Gastrocnemius medialis (tissue), 4 donors: Measurements from ENCODE around the gene FUT1. TPM values are rescaled to one million over a fixed set of nuclear protein-coding genes. Genes with fewer than 3 reads are reported as not detected.
A peak's percentile ranks its signal among the peaks of the same experiment; 100 is the strongest.
"Not testable (repeated sequence)": the region's sequence is repeated elsewhere in the genome, so short reads cannot be mapped to it uniquely, and the experiment has no call there.

Experiments
- ATAC-seq, 2 donors: fragments of 150-250 bp; one replicate each; pipeline ENCODE4 v1.9.1; 2016
- DNase-seq, 2 donors: peaks; one replicate each; pipeline ENCODE4 v3.0.0-alpha.2; 2019
- H3K27ac ChIP-seq, 4 donors: fragments of 200-600 bp; sonication (generic); 1 replicate in 1 of 4; 2 replicates in 3 of 4; pipeline ENCODE4 v1.5.1; 2016 to 2018; ENCODE audit warnings: mild to moderate bottlenecking in 2 of 4, moderate library complexity in 1 of 4
- H3K27me3 ChIP-seq, 3 donors: fragments of 200-600 bp; sonication (generic) in 2 of 3; 1 replicate in 1 of 3; 2 replicates in 2 of 3; pipeline versions ENCODE4 v1.5.1 to v1.6.0; 2016 to 2019; ENCODE audit warnings: mild to moderate bottlenecking in 1 of 3, moderate library complexity in 1 of 3
- H3K36me3 ChIP-seq, 2 donors: fragments of 200-600 bp; sonication (generic) in 1 of 2; one replicate each; pipeline ENCODE4 v1.5.1; 2017 to 2018
- H3K4me1 ChIP-seq, 2 donors: fragments of 200-600 bp; sonication (generic) in 1 of 2; one replicate each; pipeline ENCODE4 v1.5.1; 2016 to 2017; ENCODE audit warnings: mild to moderate bottlenecking in 2 of 2
- H3K4me3 ChIP-seq, 4 donors: fragments of 200-600 bp; sonication (generic) in 3 of 4; 1 replicate in 1 of 4; 2 replicates in 3 of 4; pipeline ENCODE4 v1.5.1; 2016 to 2019; ENCODE audit warnings: mild to moderate bottlenecking in 2 of 4
- H3K9me3 ChIP-seq, 3 donors: fragments of 200-600 bp; sonication (generic) in 2 of 3; 1 replicate in 1 of 3; 2 replicates in 2 of 3; pipeline ENCODE4 v1.5.1; 2016 to 2019
- CTCF ChIP-seq, 5 experiments: fragments of 450-650 bp in 3 of 5; fragments of 200-600 bp in 2 of 5; sonication (generic) in 2 of 5; IDR thresholded peaks in 4 of 5; conservative IDR thresholded peaks in 1 of 5; 1 replicate in 4 of 5; 2 replicates in 1 of 5; pipeline ENCODE4 v1.5.1; 2016 to 2019; ENCODE audit warnings: antibody characterized with exemption in 5 of 5, mild to moderate bottlenecking in 3 of 5, moderate library complexity in 3 of 5
- POLR2A ChIP-seq, 2 donors: fragments of 450-650 bp; IDR thresholded peaks; one replicate each; pipeline ENCODE4 v1.6.1; 2017; ENCODE audit warnings: antibody characterized with exemption in 2 of 2, mild to moderate bottlenecking in 2 of 2, moderate library complexity in 2 of 2
- in situ Hi-C, 4 donors: fragments of 200-750 bp; cut with MboI; loops; one replicate each; pipeline versions ENCODE4 v1.15.0 to v1.8.0; 2017; ENCODE audit warnings: low sequenced_read_pairs in 4 of 4
- intact Hi-C: fragments of 100-400 bp; cut with DNase I; formaldehyde crosslinking; loops from one replicate; pipeline ENCODE4 v1.15.1; 2023; ENCODE audit warnings: low total_unique reads
- total RNA-seq, 4 donors: library from RNA; depleted of rRNA; stranded (reverse); fragments of >200 nt; gene quantifications; one replicate each; pipeline versions ENCODE4 v1.1.0 to v1.2.3, GENCODE V29; 2016

Gene FUT1
- total RNA-seq, 4 donors from 2014 or later = 0.61 to 1.3 (median 0.98) TPM

GRCh38 chr19:48720613-48721296, 31.7 kb downstream of the FUT1 start:
- peak; percentile 83 to 91 for ATAC-seq
- Histone ChIP-seq H3K27ac (peak overlapping the region; percentile 95 to 98 (median 96)), H3K4me1 (peaks cover 43 to 54% of the 10 kb centered on the region in 2 donors), H3K36me3 (no peaks in the 10 kb centered on the region), H3K4me3 (peak overlapping the region; percentile 58 to 76 (median 66)), H3K27me3 (no peaks in the 10 kb centered on the region), H3K9me3 (no peaks in the 10 kb centered on the region)
- TF ChIP-seq CTCF (IDR thresholded peaks at IDR 0.05 in 4 of 5, conservative IDR thresholded peaks at IDR 0.05 in 1 of 5) (no peak), POLR2A (IDR thresholded peaks at IDR 0.05) (no peak)
- intact Hi-C loops (loop anchor here (1.0 kb wide), 1 partner anchor 18 kb away; no protein-coding TSS in a partner anchor), in situ Hi-C loops (no loop called here)
- DNase-seq = peak; percentile 100

- in situ Hi-C loops (no loop called here), intact Hi-C loops (loop anchor here (1.0 kb wide), 1 partner anchor 18 kb away; no protein-coding TSS in a partner anchor)
- Histone ChIP-seq H3K36me3 (no peaks in the 10 kb centered on the region), H3K27ac (peak overlapping the region; percentile 95 to 98 (median 96)), H3K9me3 (no peaks in the 10 kb centered on the region), H3K4me1 (peaks cover 48 to 55% of the 10 kb centered on the region in 2 donors), H3K27me3 (no peaks in the 10 kb centered on the region), H3K4me3 (peak overlapping the region; percentile 58 to 76 (median 66))
- ATAC-seq = peak; percentile 72
- TF ChIP-seq CTCF (IDR thresholded peaks at IDR 0.05 in 4 of 5, conservative IDR thresholded peaks at IDR 0.05 in 1 of 5) (no peak), POLR2A (IDR thresholded peaks at IDR 0.05) (peak; percentile 30 to 54)
- DNase-seq = peak; percentile 63 to 82
These were observed 32.2 kb downstream of the FUT1 start for GRCh38 chr19:48720251-48720612.

DNA sequence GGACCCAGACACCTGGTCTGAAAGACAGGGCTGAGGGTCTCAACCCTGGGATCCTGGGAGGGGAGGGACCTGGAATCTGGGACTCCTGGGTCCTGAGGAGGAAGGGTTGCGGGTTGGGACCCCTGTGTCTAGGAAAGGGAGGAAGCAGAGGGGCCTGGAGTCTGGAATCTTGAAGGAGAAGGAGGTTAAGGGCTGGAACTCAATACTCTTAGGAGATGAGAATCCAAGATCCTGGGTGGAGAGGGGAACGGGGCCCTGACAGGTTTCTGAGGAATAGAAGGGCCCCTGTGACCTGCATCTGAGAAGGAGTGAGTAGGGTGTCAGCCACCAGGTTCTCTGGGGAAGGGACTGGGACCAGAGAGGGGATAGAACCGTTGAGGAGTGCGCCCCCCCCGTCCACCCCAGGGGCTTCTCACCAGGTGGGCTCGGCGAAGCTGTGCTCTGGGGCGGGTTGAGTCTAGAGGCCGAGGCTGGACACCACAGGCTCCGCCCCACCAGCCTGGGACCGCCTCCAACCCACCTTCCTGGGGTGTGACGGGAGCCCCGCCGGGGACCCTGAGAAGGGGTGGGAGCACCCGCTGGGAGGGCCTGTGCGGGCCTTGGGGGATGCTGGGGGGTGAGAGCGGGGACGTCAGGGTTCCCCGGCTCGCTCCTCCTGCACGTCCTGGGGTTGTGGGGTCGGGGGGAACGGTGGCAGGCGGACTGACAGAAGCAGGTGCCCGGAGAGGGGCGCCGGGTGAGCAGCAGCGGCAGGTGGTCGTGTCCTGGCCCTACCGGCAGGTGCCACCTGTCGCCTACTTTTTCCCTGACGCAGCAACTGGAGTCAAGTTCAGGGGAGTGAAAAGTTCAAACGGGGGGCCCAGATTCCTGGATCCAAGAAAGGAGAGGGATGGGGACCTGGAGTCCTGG, 32.9 kb downstream of the FUT1 start, which contains the start of gene MAMSTR:
Gene MAMSTR (minus strand): TSS at position 463 of the 909 bp plus-strand sequence. CDS start 694 bp downstream, outside the sequence.
- intact Hi-C loops = loop anchor here (1.0 to 5.0 kb wide), 3 partner anchors 19 to 153 kb away; partner anchors contain the start of genes CA11 and PPP1R15A
- Histone ChIP-seq H3K4me3 (peak within 1 kb of the TSS; percentile 58 to 76 (median 66)), H3K9me3 (no peaks in the 10 kb centered on the region), H3K27ac (peak within 1 kb of the TSS; percentile 95 to 98 (median 96)), H3K36me3 (no peaks in the 10 kb centered on the region), H3K4me1 (peaks cover 52 to 56% of the 10 kb centered on the region in 2 donors), H3K27me3 (no peaks in the 10 kb centered on the region)
- in situ Hi-C loops = loop anchor here in 1 of 4 donors (10.0 kb wide), 1 partner anchor 65 kb away; no protein-coding TSS in a partner anchor
- ATAC-seq = peak; percentile 10 to 38
- TF ChIP-seq CTCF (IDR thresholded peaks at IDR 0.05 in 4 of 5, conservative IDR thresholded peaks at IDR 0.05 in 1 of 5) (peak in 1 of 5 experiments; percentile 17), POLR2A (IDR thresholded peaks at IDR 0.05) (peak in 1 of 2 donors; percentile 29)
- peak; percentile 37 to 86 for DNase-seq

- no peak for ATAC-seq
These were observed 33.7 kb downstream of the FUT1 start for GRCh38 chr19:48718711-48719231.

GRCh38 chr19:48718106-48718505, 34.3 kb downstream of the FUT1 start:
- Histone ChIP-seq H3K4me3 (peak overlapping the region in 1 of 4 donors; percentile 76), H3K4me1 (peaks cover 52 to 56% of the 10 kb centered on the region in 2 donors), H3K27ac (peak overlapping the region; percentile 95 to 98 (median 96))
- H3K9me3 ChIP-seq, H3K27me3 ChIP-seq, ATAC-seq, H3K36me3 ChIP-seq, DNase-seq: not testable (repeated sequence)
- intact Hi-C loops (loop anchor here (5.0 kb wide), 2 partner anchors 71 to 154 kb away; partner anchors contain the start of genes CA11 and PPP1R15A), in situ Hi-C loops (loop anchor here in 1 of 4 donors (10.0 kb wide), 1 partner anchor 63 kb away; no protein-coding TSS in a partner anchor)

More at GRCh38 chr19:48718711-48719231, 33.7 kb downstream of the FUT1 start:
- Histone ChIP-seq H3K36me3 (no peaks in the 10 kb centered on the region), H3K9me3 (no peaks in the 10 kb centered on the region), H3K27me3 (no peaks in the 10 kb centered on the region), H3K4me1 (peaks cover 50 to 52% of the 10 kb centered on the region in 2 donors), H3K4me3 (peak overlapping the region; percentile 58 to 76 (median 66)), H3K27ac (peak overlapping the region; percentile 95 to 98 (median 96))
- in situ Hi-C loops = loop anchor here in 1 of 4 donors (10.0 kb wide), 1 partner anchor 64 kb away; no protein-coding TSS in a partner anchor
- intact Hi-C loops = loop anchor here (5.0 kb wide), 2 partner anchors 71 to 154 kb away; partner anchors contain the start of genes CA11 and PPP1R15A
- no peak for TF ChIP-seq POLR2A (IDR thresholded peaks at IDR 0.05)
- TF ChIP-seq CTCF (IDR thresholded peaks at IDR 0.05 in 4 of 5, conservative IDR thresholded peaks at IDR 0.05 in 1 of 5) = no peak
- DNase-seq = peak in 1 of 2 donors; percentile 33
